NAMALWA (cell line): Measurements from ENCODE around the gene RCBTB2.
A peak's percentile ranks its signal among the peaks of the same experiment; 100 is the strongest.

Experiments used
- DNase-seq: peaks from one replicate; pipeline ENCODE4 v3.0.0-alpha.2; 2015; ENCODE audit warnings: low spot score

Gene RCBTB2

DNA sequence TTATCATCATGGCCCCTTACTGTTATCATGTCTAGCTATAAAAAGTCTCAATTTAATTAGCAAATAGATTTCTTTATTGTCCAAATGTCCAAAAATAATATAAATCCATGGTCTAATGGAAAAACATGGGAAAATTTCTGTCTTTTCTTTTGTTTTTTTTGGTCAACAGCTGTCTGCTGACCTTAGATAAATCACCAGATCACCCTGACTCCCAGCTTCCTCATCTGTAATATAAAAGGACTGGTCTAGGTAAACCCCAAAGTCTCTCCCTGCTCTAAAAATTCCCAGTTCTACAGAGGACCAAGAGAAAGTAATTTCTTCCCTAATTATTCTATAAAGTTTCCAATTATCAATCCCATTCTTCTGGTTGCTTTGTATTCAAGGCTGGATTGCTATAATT lies 30.7 kb upstream of the RCBTB2 start:
- no peak for DNase-seq

DNA sequence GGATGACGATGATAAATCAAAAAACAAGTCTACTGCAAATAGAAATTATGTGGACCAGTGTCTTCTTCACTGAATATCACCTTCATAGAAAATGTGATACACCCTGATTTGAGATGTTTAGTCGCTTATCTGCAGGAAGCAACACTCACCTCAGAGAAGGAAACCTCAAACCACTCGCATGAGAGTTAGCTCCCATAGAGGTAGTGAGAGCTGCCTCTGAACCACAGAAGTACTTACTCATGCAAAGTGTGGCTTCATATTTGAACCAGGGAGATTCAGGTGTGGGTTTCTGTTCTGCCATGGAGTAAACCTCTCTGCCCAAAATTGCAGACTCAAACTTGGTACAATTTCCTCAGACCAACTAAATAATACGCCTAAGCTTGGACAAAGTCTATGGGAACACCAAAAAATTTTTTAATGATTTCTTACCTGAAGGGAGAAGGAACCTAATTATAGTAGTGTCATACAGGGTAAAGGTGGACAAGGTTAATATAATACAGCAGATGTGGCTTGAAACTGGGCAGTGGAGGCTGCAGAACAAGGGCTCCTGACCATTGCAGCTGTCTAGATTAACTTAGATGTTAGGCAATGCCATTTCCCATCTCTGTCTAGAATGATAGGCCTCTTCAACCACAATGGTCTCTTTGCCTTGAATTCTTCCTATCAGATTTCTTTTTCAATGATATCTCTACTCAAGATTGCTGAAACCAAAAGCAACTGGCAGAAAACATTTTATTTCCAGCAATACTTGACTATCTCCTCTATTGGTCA lies 29.6 kb upstream of the RCBTB2 start:
- peak; percentile 60 for DNase-seq

DNA sequence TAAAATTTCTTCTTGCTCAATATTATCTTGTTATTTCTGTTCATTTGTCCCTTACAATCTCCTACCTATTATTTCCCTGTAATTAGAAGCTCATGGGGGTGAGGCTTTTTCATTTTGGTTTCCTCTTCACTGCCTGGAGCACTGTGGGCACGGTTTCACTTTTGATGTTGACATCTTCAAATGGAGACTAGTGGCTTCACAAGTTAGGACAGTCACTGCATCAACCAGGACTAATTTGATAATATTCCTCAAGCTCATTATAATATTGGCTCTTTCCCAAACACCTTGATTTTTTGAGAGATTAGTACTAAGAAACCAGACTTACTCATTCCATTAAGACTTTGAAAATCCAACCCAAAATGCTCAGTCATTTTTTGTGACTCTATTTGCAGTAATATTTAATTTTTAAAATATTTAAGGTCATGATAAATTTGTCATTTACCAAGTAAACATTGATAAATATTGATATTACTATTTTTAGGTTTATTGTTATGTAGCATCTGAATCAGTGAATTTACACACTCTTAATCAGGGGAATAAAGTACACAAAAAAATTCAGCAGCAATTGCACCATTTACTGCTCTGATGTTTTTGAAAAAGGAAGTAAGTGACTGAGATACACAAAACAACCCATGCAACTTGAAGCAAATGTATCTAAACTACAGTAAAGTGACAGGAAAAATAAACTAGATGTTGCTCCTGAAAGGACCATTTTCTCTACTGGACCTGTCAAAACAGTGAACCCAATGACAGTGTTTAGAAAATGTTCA lies 28.8 kb upstream of the RCBTB2 start:
- DNase-seq, result peak; percentile 25

DNA sequence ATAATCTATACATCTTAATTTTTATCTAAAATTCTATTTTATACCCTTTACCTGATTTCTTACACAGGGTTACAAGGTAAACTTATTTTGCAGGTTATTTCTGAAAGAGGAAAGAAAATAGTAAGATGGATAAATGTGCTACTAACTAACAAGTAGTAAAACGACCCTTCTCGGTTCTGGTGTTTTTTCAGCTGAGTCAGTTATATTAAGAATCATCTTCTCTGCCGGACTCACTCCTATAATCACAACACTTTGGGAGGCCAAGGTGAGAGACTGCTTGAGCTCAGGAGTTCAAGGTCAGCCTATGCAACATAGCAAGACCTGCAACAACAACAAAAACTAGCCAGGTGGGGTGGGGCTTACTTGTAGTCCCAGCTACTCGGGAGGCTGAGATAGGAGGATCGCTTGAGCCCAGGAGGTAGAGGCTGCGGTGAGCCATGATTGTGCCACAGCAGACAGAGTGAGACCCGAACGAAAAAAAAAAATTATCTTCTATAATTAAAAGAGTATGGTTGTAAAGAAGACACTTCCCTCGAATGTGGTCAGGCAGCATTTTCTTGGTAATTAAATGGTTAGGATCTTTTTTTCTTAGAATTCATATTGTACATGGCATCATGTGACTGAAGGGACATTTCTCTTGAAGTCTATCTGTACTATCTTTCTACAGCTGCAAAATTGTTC lies 27.9 kb upstream of the RCBTB2 start:
- no peak for DNase-seq

DNA sequence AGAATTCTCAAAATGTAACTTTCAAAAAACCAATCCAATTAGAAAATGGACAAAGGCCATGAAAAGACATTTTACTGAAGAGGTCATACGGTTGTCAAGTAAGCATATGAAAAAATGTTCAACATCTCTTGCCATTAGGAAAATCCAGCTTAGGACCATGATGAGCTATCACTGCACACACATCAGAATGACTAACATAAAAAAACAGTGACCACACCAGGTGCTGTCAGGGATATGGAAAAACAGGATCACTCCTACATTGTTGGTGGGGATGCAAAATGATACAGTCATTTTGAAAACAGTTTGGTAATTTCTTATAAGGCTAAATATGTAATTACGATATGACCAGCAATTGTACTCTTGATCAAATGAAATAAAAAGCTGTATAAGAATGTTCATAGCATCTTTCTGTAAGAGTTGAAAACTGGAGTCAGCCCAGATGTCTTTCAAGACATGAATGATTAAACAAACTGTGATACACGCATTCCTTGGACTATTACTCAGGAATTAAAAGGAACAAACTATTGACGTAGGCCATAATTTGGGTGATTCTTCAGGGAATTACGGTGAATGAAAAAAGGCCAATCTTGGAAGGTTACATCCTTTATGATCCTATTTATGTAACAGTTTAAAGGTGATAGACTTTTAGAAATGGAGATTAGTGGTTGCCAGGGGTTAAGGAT lies 26.9 kb upstream of the RCBTB2 start:
- no peak for DNase-seq

DNA sequence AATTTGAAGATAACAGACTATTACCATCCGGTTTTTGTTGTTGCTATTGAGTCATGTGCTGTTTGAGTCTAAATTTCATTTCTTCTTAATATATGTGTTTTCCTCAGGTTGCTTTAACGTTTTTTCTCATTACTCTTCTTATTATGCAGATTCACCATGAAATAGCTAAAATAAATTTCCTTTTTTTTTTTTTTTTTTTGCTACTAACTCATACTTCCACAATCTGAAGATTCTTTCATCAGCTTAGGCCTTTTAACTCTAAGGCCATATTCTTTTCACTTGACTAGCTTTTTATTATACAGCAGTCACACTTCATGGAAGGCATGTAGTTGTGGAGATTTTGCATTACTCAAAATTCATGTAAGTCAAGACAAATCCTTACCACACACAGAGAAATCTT lies 23.9 kb upstream of the RCBTB2 start:
- no peak for DNase-seq

DNA sequence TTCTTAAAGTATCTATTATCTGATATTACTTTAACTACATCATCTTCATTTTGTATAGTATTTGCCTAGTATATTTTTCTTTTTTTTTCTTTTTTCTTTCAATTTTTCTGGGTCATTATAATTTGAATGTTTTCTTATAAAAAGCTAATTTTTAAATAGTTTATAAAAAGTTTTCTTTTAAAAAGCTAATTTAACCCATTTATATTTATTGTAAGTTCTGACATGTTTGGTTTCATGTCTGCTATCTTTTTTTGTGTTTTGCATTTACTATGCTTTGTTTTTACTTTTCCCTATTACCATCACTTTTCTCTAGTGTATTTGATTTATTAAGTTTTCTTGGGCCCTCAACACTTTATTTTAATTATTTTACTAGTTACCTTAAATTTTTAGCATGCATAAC lies 22.6 kb upstream of the RCBTB2 start:
- DNase-seq, result no peak

DNA sequence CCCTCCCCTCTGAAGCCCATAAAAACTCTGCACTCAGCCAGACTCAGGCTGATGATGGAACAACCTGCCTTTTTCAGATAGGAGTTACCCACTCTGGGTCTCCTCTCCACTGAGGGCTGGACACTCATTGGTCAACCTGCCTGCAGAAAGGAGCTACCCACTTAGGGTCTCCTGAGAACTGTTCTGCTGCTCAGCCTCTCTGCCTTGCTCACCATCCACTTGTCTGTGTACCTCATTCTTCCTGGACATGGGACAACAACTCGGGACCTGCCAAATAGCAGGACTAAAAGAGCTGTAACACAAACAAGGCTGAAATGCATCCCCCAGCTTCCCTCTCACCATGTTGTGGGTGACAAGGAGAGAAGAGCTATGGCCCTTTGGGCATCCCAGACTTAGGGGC lies 18.4 kb upstream of the RCBTB2 start:
- DNase-seq, result peak; percentile 33

DNA sequence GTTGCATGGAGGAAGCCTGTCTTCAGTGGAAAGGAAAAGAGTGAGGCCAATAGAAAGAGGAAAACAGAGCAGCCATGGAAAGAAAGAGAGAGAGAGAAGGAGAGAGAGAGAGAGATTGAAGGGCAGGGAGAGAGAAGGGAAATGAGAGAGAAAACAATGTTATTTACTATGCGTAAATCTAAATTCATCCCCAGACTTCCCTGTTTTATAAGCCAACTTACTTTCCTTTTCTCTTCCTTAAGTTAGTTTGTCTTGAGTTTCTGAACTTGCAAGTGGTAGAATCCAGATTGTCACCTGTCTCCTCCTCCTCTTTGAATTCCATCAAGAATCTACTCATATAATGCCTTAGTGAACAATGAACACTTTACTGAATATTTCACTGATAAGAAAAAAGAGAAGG lies 16.8 kb upstream of the RCBTB2 start:
- no peak for DNase-seq

DNA sequence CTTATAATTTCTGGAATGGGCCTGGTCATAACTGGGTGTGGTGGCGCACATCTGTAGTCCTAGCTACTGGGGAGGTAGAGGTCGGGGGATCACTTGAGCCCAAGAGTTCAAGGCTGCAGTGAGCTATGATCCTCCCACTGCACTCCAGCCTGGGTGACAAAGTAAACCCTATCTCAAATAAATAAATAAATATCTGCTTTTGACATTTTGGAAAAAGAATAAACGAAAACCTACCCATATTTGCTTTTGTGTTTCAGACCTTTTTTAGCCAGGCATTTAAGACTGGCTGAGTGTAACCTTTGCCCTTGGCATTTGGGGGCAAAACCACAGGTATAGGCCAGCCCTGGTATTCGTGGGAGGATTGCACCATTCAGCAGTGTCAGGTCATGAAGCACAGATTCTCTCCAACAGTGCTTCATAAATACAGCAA lies 14.8 kb upstream of the RCBTB2 start:
- DNase-seq, result no peak

DNA sequence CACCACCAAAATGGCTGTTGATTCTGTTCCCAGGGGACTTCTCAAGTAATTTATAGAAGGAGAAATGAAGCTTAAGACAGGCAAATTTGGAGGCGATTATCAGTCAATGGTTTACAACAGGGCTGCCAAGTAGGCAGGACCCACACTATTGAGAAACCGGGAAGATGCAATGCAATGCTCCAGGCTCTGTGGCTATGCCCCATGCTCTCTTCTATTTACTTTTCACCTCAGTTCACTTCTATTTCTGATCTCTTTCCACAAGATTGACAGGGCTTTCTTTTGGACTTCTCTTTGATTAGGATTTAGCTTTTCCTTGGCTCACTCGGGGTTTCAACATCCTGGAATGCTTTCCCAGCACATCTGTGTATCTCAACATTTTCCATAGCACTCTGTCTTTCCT lies 12.7 kb upstream of the RCBTB2 start:
- no peak for DNase-seq

DNA sequence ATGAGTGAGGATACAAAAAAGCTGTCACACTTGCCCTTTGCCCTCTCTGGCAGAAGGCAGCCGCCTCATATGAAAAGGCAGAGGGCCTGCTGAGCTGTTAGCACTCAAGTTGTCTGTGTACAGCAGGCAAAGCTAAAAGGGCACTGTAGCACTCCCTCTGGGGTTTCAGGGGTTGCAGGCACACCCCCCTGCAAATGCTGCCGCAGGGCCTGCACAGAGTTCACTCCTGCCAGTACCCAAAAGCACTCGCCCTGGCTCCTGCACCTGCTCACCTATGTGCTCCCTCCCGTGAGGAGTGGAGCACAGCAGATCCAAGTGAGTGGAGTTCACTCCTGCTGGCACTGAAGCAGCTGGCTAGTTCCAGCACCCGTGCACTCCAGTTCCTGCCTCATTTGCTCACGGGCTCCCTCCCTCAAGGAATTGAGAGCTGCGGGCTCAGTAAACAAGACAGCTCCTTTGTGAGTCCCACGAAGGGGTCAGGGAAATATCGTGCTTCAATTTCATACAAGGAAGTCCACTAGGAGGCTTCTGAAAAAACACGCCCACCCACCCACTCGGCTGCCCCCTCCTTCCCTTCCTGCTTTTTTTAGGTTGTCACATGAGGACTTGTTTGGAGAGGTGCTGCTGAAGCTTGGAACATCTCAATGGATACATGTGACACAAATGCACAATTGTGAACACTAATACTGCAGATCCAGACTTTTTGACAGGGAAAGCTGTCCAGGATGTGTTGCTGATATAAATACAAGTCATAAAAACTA lies 9.9 kb upstream of the RCBTB2 start:
- peak; percentile 8 for DNase-seq

DNA sequence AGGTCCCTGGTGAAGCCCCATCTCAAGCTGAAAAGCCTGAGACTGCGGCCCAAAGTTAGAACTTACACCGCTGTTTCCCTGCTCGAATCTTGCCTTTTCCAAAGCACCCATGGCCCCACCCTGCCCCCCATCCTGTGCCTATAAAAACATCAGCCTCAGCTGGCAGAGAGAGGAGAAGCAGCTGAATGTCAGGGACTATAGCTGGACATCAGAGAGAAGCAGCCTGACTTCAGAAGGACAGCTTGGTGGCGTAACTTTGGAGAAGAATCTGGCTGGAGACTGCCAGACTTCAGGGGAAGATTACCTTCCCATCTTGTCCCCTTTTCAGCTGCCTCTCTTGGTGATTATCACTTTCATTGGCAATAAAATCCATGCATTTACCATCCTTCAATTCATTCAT lies 9.3 kb upstream of the RCBTB2 start:
- no peak for DNase-seq

DNA sequence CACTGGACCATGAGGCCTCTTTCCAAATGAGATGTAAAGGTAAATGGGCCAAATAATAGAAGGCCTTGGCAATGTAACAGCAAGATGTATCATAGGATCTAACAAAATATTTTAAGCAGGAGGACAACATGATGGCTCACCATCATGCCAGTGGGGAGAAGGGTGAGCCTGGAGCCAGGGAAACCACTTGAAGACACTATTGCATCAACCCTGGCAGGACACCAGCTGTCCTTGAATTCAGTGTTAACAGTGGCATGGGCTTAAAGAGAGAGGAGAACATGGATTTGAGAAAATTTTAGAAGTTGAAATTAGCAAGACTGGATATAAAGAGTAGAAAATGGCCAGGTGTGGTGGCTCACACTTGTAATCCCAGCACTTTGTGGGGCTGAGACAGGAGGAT lies 6.7 kb upstream of the RCBTB2 start:
- no peak for DNase-seq

DNA sequence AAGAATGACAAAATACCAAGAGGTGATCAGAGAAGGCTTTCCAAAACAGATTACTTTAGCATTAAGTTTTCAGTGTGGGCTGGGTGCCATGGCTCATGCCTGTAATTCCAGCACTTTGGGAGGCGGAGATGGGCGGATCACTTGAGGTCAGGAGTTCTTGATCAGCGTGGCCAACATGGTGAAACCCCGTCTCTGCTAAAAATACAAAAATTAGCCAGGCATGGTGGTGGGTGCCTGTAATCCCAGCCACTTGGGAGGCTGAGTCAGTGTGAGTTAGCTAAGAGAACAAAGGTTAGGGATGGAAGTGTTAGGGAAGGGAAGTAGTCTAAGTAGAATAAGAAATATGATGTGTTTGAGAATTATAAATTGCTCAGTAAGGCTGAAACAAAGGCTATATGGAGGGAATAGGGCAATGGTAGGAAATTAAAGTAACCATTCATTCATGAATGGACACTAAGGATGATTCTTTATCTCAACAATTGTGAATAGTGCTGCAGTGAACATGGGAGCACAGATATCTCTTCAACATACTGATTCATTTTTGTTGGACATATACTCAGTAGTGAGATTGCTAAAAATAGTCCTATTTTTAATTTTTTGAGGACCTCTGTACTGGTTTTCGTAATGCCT lies 3.9 kb upstream of the RCBTB2 start:
- no peak for DNase-seq

DNA sequence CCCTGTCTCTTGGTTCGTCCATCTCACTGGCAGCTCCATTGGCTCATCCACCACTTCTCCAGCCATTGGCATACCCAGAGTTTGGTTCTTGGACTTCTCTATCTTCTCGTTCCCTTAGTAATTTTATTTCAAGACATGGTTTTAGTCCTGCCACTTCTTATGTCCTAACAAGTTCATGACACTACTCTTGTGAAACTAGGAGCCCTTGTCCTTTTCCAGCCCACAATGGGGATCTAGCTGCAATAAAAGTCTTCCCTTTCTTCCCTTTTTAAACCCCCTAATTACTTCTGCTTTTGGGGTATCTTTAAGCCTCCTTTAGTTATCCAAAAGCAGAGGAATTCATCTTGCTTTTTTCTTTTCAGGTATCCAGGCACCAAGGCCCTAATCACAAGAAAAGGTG lies 2.9 kb upstream of the RCBTB2 start:
- no peak for DNase-seq

DNA sequence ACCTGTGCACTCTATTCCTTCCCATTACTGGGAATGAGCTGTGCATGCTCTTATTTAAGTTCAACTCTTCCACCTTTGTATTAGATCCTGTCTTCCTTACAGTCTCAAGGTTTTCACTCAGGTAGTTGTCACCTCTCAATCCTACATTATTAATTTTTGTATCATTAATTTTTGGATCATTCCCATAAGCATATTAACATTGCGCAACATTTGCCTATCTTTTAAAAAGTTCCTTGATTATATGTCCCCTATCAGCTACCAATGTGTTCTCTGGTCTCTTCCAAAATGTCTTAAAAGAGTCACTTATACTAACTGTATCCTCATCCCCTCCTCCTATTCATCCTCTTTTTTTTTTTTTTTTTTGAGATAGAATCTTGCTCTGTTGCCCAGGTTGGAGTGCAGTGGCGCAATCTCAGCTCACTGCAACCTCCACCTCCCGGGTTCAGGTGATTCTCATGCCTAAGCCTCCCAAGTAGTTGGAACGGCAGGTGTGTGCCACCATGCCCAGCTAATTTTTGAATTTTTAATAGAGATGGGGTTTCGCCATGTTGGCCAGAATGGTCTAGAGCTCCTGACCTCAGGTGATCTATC lies 2.1 kb upstream of the RCBTB2 start:
- DNase-seq, result no peak

DNA sequence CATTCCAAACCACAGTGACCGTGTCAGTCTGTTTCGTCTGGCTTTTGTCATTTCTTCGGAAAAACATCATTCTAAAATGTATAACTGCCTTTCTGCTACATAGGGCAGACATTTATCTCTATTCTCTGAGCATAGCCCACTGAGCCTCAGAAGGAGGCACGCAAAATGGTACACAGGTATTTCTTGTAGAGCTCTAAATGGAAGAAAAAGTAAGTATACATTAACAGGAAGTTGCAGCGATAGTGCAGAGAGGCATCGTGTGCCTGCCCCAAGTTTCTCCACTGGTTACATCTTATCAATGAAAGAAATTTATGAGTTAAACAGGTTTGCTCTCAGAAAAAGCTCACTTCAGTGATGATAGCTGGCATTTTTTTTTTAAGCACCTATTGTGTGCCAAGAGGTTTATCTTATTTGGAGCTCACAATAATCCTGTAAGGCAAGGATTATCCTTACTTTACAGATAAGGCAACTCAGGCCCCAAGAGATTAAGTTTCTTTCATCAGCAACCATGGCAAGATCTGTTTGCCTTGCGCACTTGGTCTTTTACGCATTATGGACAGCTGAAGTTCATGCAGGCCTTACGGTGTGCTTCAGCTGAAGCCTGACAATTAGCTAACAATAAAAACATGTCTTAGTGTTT lies 1.2 kb upstream of the RCBTB2 start:
- DNase-seq, result peak; percentile 7

DNA sequence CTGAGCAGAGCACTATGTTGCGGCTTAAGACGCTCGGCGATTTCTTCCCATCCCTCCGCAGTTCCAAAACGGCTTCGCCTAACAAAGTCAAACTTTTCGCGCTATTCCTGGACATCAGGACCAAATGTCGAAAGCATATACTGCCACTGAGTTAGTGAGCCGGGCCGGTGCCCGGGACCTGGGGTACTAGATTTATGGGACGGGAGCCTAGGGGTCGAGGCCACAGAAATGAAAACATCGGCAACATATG lies 699 bp downstream of the RCBTB2 start:
- DNase-seq, result no peak

DNA sequence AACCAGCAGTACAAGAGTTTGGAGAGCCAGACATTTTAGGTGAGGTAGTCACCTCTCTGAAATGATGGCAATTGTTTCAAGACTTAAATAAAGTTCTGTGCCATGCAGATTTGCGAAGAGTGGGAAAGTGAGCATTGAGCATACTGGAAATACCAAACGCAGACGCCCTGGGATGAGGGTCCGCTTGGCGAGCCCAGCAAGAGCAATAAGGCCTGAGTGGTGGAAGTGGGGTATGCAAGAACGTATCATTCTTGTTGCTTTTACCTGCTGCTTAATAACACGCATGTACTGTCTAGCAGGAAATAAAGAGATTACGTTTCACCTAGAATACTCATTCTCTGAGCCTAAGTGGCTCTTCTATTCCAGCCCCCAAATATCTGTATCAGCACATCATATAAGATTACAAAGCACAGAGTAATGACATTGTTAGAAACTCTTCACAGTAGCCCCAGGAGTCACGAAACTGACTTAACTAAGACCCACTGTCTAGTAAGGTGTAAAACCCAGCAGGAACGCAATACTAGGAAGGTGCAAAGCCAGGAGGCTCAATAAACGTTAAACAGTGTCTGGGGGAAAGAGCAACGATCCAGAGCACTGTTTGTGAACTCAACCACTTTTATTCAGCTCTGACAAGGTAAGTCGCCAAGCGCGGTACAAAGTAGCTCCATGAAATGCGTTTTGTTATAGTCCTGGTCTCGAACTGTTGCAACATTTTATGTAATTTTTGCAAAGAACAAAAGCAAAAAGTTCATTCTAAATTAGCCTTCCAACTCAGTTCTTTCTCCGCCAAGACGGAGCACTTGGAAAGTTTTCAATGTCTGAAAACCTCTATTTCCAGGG lies 1.2 kb downstream of the RCBTB2 start:
- DNase-seq, result peak; percentile 7
